ENCODE data around the gene SLPI. TPM values are rescaled to one million over a fixed set of nuclear protein-coding genes. Genes with fewer than 3 reads are reported as not detected.

SLPI gene, protein sequence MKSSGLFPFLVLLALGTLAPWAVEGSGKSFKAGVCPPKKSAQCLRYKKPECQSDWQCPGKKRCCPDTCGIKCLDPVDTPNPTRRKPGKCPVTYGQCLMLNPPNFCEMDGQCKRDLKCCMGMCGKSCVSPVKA
- total RNA-seq (2014; rRNA removed; shearing (Covaris generic)), result not detected in 2 replicates
- polyA plus RNA-seq (2016; fragmentation: Nextera tagmentation; extraction: Ambion mirVana), result not detected in 2 replicates
- long read RNA-seq, result 0 reads

- Histone ChIP-seq H3K9me2 (ENCODE audit: insufficient read depth) (peaks cover 3% of the 10 kb centered on the region; the same call in 1 of the 2 replicates), H3K36me3 (ENCODE audit: insufficient read depth) (no peaks in the 10 kb centered on the region), H3F3A (replicated peaks; ENCODE audit: low read depth) (no peaks in the 10 kb centered on the region), H3K4me2 (no peak within 1 kb of the TSS), H2AFZ (no peak within 1 kb of the TSS; the same call in 1 of the 2 replicates), H3K4me1 (ENCODE audit: insufficient read depth) (peaks cover 7% of the 10 kb centered on the region), H3K4me3 (no peak within 1 kb of the TSS), H3K79me2 (replicated peaks; ENCODE audit: insufficient read depth) (no peaks in the 10 kb centered on the region), H4K20me1 (replicated peaks; ENCODE audit: insufficient read depth) (no peaks in the 10 kb centered on the region), H3K27me3 (ENCODE audit: insufficient read depth) (no peaks in the 10 kb centered on the region), H3K27ac (ENCODE audit: low read depth) (no peak within 1 kb of the TSS)
- Mint-ChIP-seq H3K27ac (no peak within 1 kb of the TSS), H3K9me3 (no peaks in the 10 kb centered on the region), H3K4me3 (no peak within 1 kb of the TSS), H3K36me3 (ENCODE audit: low read depth) (no peaks in the 10 kb centered on the region), H3K27me3 (ENCODE audit: insufficient read depth, low read depth, poor library complexity) (peaks cover 4% of the 10 kb centered on the region), H3K4me1 (peaks cover 9% of the 10 kb centered on the region)
- DNase-seq (ENCODE audit: low spot score), result no peak
- TF ChIP-seq ZNF331 (CRISPR knock-in tag; IDR thresholded peaks at IDR 0.05; ENCODE audit: low read depth) (no peak), ZNF462 (CRISPR knock-in tag; IDR thresholded peaks at IDR 0.05) (no peak), ETS1 (IDR thresholded peaks at IDR 0.05) (no peak), JUNB (IDR thresholded peaks at IDR 0.05; ENCODE audit: unreplicated experiment) (no peak), CTCF (conservative IDR thresholded peaks at IDR 0.05; ENCODE audit: low read depth in 2 of 2) (no peak), STAT1 (IDR thresholded peaks at IDR 0.05; ENCODE audit: unreplicated experiment) (no peak), CREB1 (CRISPR knock-in tag; IDR thresholded peaks at IDR 0.05; ENCODE audit: low read depth) (no peak), ZNF114 (CRISPR knock-in tag; IDR thresholded peaks at IDR 0.05) (no peak), NANOG (IDR thresholded peaks at IDR 0.05; ENCODE audit: borderline replicate concordance) (no peak), EZH2phosphoT487 (IDR thresholded peaks at IDR 0.05; ENCODE audit: unreplicated experiment) (no peak), POLR2AphosphoS5 (IDR thresholded peaks at IDR 0.05; ENCODE audit: low read depth) (no peak), EZH2 (IDR thresholded peaks at IDR 0.05; ENCODE audit: low read depth, unreplicated experiment) (no peak)
- TF ChIP-seq, protein P1, sequence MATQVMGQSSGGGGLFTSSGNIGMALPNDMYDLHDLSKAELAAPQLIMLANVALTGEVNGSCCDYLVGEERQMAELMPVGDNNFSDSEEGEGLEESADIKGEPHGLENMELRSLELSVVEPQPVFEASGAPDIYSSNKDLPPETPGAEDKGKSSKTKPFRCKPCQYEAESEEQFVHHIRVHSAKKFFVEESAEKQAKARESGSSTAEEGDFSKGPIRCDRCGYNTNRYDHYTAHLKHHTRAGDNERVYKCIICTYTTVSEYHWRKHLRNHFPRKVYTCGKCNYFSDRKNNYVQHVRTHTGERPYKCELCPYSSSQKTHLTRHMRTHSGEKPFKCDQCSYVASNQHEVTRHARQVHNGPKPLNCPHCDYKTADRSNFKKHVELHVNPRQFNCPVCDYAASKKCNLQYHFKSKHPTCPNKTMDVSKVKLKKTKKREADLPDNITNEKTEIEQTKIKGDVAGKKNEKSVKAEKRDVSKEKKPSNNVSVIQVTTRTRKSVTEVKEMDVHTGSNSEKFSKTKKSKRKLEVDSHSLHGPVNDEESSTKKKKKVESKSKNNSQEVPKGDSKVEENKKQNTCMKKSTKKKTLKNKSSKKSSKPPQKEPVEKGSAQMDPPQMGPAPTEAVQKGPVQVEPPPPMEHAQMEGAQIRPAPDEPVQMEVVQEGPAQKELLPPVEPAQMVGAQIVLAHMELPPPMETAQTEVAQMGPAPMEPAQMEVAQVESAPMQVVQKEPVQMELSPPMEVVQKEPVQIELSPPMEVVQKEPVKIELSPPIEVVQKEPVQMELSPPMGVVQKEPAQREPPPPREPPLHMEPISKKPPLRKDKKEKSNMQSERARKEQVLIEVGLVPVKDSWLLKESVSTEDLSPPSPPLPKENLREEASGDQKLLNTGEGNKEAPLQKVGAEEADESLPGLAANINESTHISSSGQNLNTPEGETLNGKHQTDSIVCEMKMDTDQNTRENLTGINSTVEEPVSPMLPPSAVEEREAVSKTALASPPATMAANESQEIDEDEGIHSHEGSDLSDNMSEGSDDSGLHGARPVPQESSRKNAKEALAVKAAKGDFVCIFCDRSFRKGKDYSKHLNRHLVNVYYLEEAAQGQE (IDR thresholded peaks at IDR 0.05; ENCODE audit: unreplicated experiment), result no peak
- no peak for ATAC-seq
These were observed at the start of gene SLPI for GRCh38 chr20:45254383-45255262. Gene SLPI (minus strand): TSS chr20:45254564. CDS start chr20:45254543, 21 bp downstream.

Measured in GM23338 (cell line).